GM12873 (cell line): Measurements from ENCODE around the gene CMTM2.
A peak's percentile ranks its signal among the peaks of the same experiment; 100 is the strongest.

ENCODE experiments used
- TF ChIP-seq, protein P1 (sequence below): IDR thresholded peaks from 2 replicates; pipeline ENCODE4 v1.5.1; 2012; ENCODE audit warnings: low read depth, mild to moderate bottlenecking, moderate library complexity, low read length, control low read depth; ENCODE audit not compliant: insufficient read depth; ENCODE audit errors: missing control alignments

Gene CMTM2

DNA sequence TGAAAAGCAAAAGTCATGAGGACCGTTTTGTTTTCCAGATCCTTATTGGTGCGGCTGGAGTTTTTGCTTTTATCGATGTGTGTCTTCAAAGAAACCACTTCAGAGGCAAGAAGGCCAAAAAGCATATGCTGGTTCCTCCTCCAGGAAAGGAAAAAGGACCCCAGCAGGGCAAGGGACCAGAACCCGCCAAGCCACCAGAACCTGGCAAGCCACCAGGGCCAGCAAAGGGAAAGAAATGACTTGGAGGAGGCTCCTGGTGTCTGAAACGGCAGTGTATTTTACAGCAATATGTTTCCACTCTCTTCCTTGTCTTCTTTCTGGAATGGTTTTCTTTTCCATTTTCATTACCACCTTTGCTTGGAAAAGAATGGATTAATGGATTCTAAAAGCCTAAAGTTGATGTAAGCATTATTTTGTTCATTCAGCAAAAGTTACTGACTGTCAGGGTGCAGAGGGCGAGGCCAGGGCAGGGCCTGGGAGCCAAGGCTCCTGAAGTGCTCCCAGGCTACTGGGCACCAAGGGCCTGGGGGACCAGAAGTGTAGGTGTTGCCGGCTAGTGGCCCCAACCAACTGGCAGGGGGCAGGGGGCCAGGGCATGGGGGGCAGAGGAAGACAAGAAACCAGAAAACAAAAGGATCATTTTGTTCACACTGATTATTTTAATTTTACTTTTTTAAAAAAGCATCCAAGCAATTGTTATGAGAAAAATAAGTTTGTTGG is 8.8 kb downstream of the CMTM2 start:
- TF ChIP-seq, protein P1, sequence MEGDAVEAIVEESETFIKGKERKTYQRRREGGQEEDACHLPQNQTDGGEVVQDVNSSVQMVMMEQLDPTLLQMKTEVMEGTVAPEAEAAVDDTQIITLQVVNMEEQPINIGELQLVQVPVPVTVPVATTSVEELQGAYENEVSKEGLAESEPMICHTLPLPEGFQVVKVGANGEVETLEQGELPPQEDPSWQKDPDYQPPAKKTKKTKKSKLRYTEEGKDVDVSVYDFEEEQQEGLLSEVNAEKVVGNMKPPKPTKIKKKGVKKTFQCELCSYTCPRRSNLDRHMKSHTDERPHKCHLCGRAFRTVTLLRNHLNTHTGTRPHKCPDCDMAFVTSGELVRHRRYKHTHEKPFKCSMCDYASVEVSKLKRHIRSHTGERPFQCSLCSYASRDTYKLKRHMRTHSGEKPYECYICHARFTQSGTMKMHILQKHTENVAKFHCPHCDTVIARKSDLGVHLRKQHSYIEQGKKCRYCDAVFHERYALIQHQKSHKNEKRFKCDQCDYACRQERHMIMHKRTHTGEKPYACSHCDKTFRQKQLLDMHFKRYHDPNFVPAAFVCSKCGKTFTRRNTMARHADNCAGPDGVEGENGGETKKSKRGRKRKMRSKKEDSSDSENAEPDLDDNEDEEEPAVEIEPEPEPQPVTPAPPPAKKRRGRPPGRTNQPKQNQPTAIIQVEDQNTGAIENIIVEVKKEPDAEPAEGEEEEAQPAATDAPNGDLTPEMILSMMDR = no peak

DNA sequence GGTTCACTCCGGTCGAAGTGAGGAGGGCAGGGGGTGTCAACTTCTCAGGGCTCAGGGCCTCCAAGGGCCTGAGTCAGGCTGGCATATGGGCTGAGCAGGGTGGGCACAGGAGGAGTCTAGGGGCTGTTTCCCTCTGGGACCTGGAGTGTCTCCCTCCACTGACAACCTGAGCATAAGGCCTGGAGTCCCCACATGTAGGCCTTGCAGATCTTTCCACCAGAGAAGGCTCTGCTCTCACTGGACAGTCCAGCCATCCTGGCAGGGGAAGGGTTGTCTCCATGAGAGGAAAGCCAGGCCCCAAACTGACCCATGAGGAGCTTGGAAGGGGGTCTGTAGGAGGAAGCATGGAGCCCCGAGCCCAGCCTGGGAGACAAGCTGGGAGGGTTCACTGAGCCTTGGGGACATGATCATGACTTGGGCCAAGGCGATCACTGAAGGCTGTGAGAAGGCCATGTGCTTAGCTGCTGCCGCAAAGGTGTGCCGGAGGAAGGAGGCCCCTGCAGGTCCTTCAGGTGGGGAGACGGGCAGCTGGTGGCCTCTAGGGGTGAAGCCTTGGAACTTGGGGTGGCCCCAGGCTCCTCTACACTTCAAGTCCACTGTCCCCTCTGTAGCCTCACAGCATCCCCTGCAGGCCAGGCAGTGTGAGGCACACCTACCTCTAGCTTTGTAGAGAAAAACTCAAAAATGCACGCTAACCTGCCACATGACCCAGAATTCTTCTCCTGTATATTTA is 9.9 kb downstream of the CMTM2 start:
- TF ChIP-seq, protein P1 = peak; percentile 96

- TF ChIP-seq, protein P1 = no peak
Observed at GRCh38 chr16:66590322-66590721, 11.1 kb downstream of the CMTM2 start.

DNA sequence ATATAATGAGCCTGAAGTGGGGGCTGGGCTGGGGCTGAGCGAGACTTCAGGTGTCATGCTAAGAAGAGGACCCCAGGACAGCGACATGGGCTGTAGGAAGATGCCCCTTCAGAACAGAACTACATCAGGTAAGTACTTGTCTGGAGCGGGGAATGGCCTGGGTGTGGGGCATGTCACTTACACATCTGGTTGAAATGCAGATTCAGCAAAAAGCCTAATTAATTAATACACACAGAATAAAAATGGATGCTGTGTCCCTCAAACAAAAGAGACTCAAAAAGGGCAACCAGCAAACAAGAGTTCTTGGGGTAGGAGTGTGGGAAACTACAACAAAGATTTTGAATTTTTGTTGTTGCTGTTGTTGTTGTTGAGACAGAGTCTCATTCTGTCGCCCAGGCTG is 11.8 kb downstream of the CMTM2 start:
- TF ChIP-seq, protein P1 = no peak

DNA sequence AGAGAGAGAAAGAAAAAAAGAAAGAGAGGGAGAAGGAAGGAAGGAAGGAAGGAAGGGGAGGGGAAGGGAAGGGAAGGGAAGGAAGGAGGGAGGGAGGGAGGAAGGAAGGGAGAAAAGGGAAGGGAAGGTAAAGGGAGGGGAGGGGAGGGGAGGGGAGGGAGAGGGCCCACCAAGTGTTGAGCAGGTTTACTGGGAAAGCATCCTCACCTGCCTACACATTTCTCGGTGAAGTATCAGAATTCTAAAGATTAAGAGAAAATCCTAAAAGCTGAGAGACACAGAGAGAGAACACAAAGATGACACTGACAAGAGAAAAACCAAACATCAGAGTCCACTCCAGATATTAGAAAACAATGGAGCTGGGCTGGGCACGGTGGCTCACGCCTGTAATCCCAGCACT is 13.0 kb downstream of the CMTM2 start:
- TF ChIP-seq, protein P1 = no peak

DNA sequence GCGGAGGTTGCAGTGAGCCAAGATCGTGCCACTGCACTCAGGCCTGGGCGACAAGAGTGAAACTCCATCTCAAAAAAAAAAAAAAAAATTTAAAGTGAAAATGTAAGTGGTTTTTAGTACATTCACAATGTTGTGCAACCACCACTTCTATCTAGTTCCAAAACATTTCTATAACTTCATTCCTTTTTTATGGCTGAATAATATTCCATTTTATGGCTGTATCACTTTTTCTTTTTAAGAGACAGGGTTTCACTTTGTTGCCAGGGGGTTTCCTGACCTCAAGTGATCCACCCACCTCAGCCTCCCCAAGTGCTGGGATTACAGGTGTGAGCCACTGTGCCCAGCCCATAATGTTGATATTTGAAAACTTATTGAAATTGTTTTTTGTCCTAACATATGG is 13.6 kb downstream of the CMTM2 start:
- TF ChIP-seq, protein P1 = no peak

- TF ChIP-seq, protein P1 = no peak
Observed at GRCh38 chr16:66594739-66595138, 15.5 kb downstream of the CMTM2 start.
